ENCODE measurements around the gene ABL1. TPM values are rescaled to one million over a fixed set of nuclear protein-coding genes. Genes with fewer than 3 reads are reported as not detected.

Gene ABL1
- polyA plus RNA-seq, 1 of the 3 experiments (the other 2 are of a cell fraction): 24.6 TPM

GRCh38 chr9:130805510-130806326 is 29.3 kb upstream of the ABL1 start:
- 49% methylated on average over 1 of the region's 1 CpG for WGBS (ENCODE audit: low lambda C conversion rate)
- Histone ChIP-seq H2AFZ (ENCODE audit: low read depth) (no peak overlapping the region), H3K79me2 (ENCODE audit: insufficient read depth) (peaks cover 22% of the 10 kb centered on the region; the same call in 1 of the 2 replicates), H3K36me3 (replicated peaks in 1 of 2; ENCODE audit: control insufficient read depth in 1 of 2, insufficient read depth in 2 of 2, low read length in 1 of 2) (peaks cover 0 to 2% of the 10 kb centered on the region in 2 experiments), H3K9me2 (no peaks in the 10 kb centered on the region), H3K27ac (ENCODE audit: low read depth in 2 of 2, low read length in 1 of 2) (no peak overlapping the region; a peak in 1 of 4 replicates), H3K27me3 (ENCODE audit: insufficient read depth) (no peaks in the 10 kb centered on the region), H3K9ac (no peak overlapping the region), H3K4me1 (ENCODE audit: control insufficient read depth in 1 of 2, insufficient read depth in 2 of 2, low read depth in 1 of 2, low read length in 1 of 2) (peaks cover 0 to 2% of the 10 kb centered on the region in 2 experiments; a peak in 1 of 4 replicates), H3K4me2 (no peak overlapping the region), H3F3A (replicated peaks; ENCODE audit: insufficient read depth) (no peaks in the 10 kb centered on the region), H3K4me3 (ENCODE audit: low read depth in 2 of 2, low read length in 1 of 2) (no peak overlapping the region), H4K20me1 (ENCODE audit: insufficient read depth) (no peaks in the 10 kb centered on the region), H3K9me3 (peaks cover 6% of the 10 kb centered on the region; the same call in 1 of the 2 replicates)
- ChIA-PET POLR2A (no interaction called here), CTCF (interaction anchor here (0.9 to 1.7 kb wide), 4 partner anchors 20 to 61 kb away, joined by 3 to 5 read pairs (median 4); no protein-coding TSS in a partner anchor)
- TF ChIP-seq RFX5 (IDR thresholded peaks at IDR 0.05; ENCODE audit: low read length) (no peak), MXI1 (IDR thresholded peaks at IDR 0.05; ENCODE audit: low read depth, low read length) (no peak), USF1 (IDR thresholded peaks at IDR 0.05; ENCODE audit: borderline replicate concordance, low read depth) (no peak), PBX3 (IDR thresholded peaks at IDR 0.05) (no peak; the same call in 1 of the 2 replicates), MAX (IDR thresholded peaks at IDR 0.05; ENCODE audit: low read depth) (no peak), ELF1 (IDR thresholded peaks at IDR 0.05) (no peak), NRF1 (IDR thresholded peaks at IDR 0.05; ENCODE audit: low read depth, low read length) (no peak), CTCF (IDR thresholded peaks at IDR 0.05) (no peak), USF2 (IDR thresholded peaks at IDR 0.05; ENCODE audit: borderline replicate concordance, low read depth, low read length) (no peak), GABPA (IDR thresholded peaks at IDR 0.05; ENCODE audit: low read depth) (no peak), NFIC (IDR thresholded peaks at IDR 0.05; ENCODE audit: borderline replicate concordance) (no peak), SMC3 (IDR thresholded peaks at IDR 0.05; ENCODE audit: low read depth, low read length) (no peak), RCOR1 (IDR thresholded peaks at IDR 0.05; ENCODE audit: low read length) (no peak)
- no peak for DNase-seq

All from SK-N-SH (cell line).